Measurements from ENCODE around the gene IL32. TPM values are rescaled to one million over a fixed set of nuclear protein-coding genes. Genes with fewer than 3 reads are reported as not detected.
"Not testable (repeated sequence)": the region's sequence is repeated elsewhere in the genome, so short reads cannot be mapped to it uniquely, and the experiment has no call there.

The IL32 gene
- total RNA-seq, 1 donor, result 7.8 TPM

DNA sequence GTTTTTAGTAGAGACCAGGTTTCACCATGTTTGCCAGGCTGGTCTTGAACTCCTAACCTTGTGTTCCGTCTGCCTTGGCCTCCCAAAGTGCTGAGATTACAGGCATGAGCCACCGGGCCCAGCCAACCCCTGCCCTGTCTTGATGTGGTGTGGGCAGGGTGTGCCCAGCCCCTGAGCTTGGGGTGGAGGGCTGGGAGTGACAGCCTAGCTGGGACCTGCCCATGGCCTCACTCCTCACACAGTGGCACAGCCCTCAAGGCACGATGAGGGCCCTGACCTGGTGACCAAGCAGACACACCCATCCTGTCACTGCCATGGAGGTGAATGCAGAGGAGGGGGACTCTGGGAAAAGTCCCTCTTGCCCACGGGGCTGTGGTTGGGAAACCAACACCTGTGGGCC, 3.0 kb downstream of the IL32 start:
- no peak for DNase-seq (ENCODE audit: low read depth)
- TF ChIP-seq, protein P1, sequence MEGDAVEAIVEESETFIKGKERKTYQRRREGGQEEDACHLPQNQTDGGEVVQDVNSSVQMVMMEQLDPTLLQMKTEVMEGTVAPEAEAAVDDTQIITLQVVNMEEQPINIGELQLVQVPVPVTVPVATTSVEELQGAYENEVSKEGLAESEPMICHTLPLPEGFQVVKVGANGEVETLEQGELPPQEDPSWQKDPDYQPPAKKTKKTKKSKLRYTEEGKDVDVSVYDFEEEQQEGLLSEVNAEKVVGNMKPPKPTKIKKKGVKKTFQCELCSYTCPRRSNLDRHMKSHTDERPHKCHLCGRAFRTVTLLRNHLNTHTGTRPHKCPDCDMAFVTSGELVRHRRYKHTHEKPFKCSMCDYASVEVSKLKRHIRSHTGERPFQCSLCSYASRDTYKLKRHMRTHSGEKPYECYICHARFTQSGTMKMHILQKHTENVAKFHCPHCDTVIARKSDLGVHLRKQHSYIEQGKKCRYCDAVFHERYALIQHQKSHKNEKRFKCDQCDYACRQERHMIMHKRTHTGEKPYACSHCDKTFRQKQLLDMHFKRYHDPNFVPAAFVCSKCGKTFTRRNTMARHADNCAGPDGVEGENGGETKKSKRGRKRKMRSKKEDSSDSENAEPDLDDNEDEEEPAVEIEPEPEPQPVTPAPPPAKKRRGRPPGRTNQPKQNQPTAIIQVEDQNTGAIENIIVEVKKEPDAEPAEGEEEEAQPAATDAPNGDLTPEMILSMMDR (IDR thresholded peaks at IDR 0.05; ENCODE audit: insufficient read depth, low read length), result no peak
- H3K4me3 ChIP-seq (ENCODE audit: low read depth, low read length), result no peak overlapping the region

DNA sequence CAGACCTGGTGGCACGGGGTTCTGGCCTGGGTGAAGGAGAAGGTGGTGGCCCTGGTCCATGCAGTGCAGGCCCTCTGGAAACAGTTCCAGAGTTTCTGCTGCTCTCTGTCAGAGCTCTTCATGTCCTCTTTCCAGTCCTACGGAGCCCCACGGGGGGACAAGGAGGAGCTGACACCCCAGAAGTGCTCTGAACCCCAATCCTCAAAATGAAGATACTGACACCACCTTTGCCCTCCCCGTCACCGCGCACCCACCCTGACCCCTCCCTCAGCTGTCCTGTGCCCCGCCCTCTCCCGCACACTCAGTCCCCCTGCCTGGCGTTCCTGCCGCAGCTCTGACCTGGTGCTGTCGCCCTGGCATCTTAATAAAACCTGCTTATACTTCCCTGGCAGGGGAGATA, 3.7 kb downstream of the IL32 start:
- H3K4me3 ChIP-seq (ENCODE audit: low read depth, low read length); DNase-seq (ENCODE audit: low read depth): not testable (repeated sequence)

DNA sequence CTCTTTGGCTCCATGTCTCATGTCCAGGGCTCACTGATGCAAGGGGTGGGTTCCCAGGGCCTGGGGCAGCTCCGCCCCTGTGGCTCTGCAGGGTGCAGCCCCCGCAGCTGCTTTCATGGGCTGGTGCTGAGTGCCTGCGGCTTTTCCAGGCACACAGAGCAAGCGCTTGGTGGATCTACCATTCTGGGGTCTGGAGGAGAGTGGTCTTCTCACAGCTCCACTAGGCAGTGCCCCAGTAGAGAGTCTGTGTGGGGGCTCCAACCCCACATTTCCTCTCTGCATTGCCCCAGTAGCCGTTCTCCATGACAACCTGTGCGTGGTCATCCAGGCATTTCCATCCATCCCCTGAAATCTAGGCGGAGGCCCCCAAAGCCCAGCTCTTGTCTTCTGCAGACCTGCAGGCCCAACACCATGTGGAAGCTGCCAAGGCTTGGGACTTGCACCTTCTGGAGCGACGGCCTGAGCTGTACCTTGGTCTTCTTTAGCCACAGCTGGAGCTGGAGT, 5.2 kb downstream of the IL32 start:
- TF ChIP-seq, protein P1 (IDR thresholded peaks at IDR 0.05; ENCODE audit: insufficient read depth, low read length), result no peak
- DNase-seq (ENCODE audit: low read depth), result no peak
- H3K4me3 ChIP-seq (ENCODE audit: low read depth, low read length), result no peak overlapping the region

DNA sequence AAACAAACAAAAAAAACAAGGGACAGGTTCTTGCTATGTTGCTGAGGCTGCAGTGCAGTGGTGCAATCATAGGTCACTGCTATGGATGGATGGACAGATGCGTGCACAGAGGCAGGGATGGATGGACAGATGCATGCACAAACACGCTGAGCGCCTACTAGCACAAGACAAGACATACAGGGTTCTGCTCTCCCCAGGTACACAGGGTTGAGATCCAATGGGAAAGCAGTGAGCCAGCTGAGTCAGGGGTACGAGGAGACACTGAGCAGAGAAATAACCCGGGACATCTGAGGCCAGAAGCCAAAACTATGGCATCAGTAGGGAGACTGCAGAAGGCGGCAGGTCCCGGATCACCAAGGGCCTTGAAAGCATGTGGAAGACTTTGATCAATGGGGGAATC, 6.2 kb downstream of the IL32 start:
- no peak for DNase-seq (ENCODE audit: low read depth)
- no peak overlapping the region for H3K4me3 ChIP-seq (ENCODE audit: low read depth, low read length)
- TF ChIP-seq, protein P1 (IDR thresholded peaks at IDR 0.05; ENCODE audit: insufficient read depth, low read length), result no peak

DNA sequence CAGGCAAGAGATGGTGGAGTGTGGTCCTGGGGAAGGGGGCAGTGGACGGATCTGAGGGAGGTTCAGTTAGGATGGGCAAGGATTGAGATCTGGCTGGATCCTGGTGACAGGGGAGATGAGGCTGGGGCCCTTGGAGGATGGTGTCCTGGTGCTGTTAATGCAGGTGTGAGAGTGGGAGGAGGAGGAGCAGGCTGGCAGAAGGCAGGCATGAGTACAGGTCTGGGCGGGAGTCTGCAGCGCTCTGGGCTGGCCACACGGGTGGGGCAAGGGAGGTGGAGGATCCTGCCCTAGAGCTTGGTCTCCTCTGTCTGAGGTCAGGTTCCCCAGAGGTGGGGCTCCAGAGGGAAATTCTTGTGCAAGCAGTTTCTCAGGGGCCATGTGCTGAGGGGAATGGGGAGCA, 6.7 kb downstream of the IL32 start:
- DNase-seq (ENCODE audit: low read depth); H3K4me3 ChIP-seq (ENCODE audit: low read depth, low read length): not testable (repeated sequence)

DNA sequence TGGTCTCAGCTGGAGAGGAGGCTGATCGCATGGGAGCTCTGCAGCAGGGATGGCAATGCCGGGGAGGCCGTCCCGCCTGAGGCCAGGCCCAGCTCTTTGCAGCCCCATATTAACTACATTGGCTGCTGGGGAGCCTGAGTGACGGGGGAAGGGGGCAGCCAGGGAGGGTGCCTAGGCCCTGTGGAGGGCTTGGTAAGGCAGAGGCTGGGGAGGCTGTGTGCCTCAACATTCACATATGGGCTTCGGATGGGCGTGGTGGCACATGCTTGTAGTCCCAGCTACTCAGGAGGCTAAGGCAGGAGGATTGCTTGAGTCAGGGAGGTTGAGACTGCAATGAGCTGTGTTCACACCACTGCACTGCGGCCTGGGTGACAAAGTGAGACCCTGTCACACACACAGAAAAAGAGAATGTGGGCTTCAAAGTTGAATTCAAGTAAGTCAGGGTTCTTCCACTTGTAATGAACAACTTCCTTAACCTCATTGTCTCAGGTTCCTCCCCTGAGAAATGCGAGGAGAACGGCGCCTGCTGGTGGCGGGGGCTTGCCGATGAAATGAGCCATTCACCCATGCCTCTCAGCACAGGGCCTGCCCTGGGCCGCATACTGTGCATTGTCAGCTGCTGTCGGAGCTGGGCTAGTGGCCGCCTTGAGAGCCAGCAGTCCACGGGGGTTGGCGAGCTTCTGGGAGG, 7.3 kb downstream of the IL32 start:
- not testable (repeated sequence) for H3K4me3 ChIP-seq (ENCODE audit: low read depth, low read length); DNase-seq (ENCODE audit: low read depth)

DNA sequence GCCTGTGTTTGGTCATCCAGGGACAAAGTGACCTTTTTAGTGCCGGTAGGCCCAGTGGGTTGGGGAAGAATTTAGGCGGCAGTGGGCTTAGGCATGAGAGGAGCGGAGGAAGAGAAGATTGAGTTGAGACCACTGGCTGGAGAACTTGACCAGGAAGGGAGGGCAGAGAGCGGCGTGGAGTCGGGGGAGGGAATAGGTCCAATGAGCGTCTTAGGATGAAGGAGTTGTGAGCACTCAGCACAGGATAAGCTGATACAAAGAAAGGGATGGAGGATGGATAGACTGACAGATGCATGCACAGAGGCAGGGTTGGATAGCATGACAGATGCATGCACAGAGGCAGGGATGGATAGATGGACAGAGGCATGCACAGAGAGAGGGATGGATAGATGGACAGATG, 8.0 kb downstream of the IL32 start:
- no peak overlapping the region for H3K4me3 ChIP-seq (ENCODE audit: low read depth, low read length)
- no peak for DNase-seq (ENCODE audit: low read depth)
- TF ChIP-seq, protein P1 (IDR thresholded peaks at IDR 0.05; ENCODE audit: insufficient read depth, low read length), result no peak

DNA sequence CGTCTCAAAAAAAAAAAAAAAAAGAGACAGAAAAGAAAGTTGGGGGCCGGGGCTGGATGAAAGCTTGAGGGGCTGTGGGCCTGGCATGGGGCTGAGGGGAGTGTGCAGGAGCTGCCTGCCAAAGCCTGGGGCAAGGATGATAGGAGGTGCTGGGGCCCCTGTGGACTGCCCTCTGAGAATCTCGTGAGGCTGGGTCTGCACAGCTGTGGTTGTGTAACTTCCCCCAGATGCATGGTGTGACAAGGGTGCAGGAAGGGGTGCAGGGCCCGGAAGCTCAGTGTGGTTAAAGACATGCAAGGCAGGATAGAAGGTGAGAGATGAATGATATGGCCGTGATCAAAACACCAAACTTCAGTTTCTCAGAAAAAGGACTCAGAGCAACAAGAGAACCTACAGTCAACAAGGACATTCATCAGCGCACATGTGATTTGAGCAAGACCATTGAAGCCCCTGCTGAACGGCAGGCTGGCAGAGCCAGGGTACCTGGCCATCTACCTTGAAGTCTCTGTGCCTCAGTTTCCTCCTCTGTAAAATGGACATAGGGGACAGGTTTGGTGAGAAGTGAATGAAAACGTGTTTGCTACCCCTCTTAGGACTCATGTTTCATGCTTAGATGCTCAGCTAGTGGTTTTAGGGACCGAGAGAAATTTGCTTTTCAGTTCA, 9.6 kb downstream of the IL32 start:
- no peak for DNase-seq (ENCODE audit: low read depth)
- TF ChIP-seq, protein P1 (IDR thresholded peaks at IDR 0.05; ENCODE audit: insufficient read depth, low read length), result no peak
- no peak overlapping the region for H3K4me3 ChIP-seq (ENCODE audit: low read depth, low read length)
